SJSA1 (cell line): ENCODE results near the gene RYR3. TPM values are rescaled to one million over a fixed set of nuclear protein-coding genes. Genes with fewer than 3 reads are reported as not detected.

Source experiments
- DNase-seq, 2 experiments: peaks; one replicate each; pipeline ENCODE4 v3.0.0-alpha.2; 2015 to 2020; ENCODE audit warnings: low spot score in 2 of 2, low read depth in 1 of 2
- H3K27ac ChIP-seq: fragments of 250-450 bp; sonication (Bioruptor Pico); 2 replicates; pipeline ENCODE4 v1.5.1; 2020; ENCODE audit warnings: mild to moderate bottlenecking, moderate library complexity
- H3K27me3 ChIP-seq: fragments of 250-450 bp; sonication (Bioruptor Pico); replicated peaks from 2 replicates; pipeline ENCODE4 v1.5.1; 2020; ENCODE audit warnings: mild to moderate bottlenecking, moderate library complexity
- H3K36me3 ChIP-seq: fragments of 250-450 bp; sonication (Bioruptor Pico); 2 replicates; pipeline ENCODE4 v1.5.1; 2020; ENCODE audit warnings: mild to moderate bottlenecking
- H3K4me1 ChIP-seq: fragments of 250-450 bp; sonication (Bioruptor Pico); replicated peaks from 2 replicates; pipeline ENCODE4 v1.6.1; 2021; ENCODE audit warnings: mild to moderate bottlenecking
- H3K4me3 ChIP-seq: fragments of 250-450 bp; sonication (Bioruptor Pico); 2 replicates; pipeline ENCODE4 v1.5.1; 2020; ENCODE audit warnings: mild to moderate bottlenecking
- H3K9me3 ChIP-seq: fragments of 250-450 bp; sonication (Bioruptor Pico); replicated peaks from 2 replicates; pipeline ENCODE4 v1.5.1; 2020; ENCODE audit warnings: mild to moderate bottlenecking
- total RNA-seq: library from RNA; depleted of rRNA; stranded (reverse); fragments of >200 nt; shearing (Covaris generic); gene quantifications from 2 replicates; pipeline ENCODE4 v1.2.3, GENCODE V29; 2014

Gene RYR3
- total RNA-seq, 1 experiment from 2014 or later, result 10.3 TPM

GRCh38 chr15:33654860-33655259 lies 344.1 kb downstream of the RYR3 start:
- Histone ChIP-seq H3K27me3 (peaks cover 8% of the 10 kb centered on the region; the same call in 1 of the 2 replicates), H3K36me3 (no peaks in the 10 kb centered on the region), H3K4me3 (no peak overlapping the region), H3K4me1 (no peaks in the 10 kb centered on the region), H3K27ac (no peak overlapping the region), H3K9me3 (no peaks in the 10 kb centered on the region)
- no peak for DNase-seq

GRCh38 chr15:33655488-33655887 lies 344.7 kb downstream of the RYR3 start:
- Histone ChIP-seq H3K27ac (no peak overlapping the region), H3K9me3 (no peaks in the 10 kb centered on the region), H3K36me3 (no peaks in the 10 kb centered on the region), H3K4me1 (no peaks in the 10 kb centered on the region), H3K27me3 (peaks cover 8% of the 10 kb centered on the region; the same call in 1 of the 2 replicates), H3K4me3 (no peak overlapping the region)
- no peak for DNase-seq

GRCh38 chr15:33656168-33656567 lies 345.4 kb downstream of the RYR3 start:
- H3K27me3 ChIP-seq, result peaks cover 8% of the 10 kb centered on the region; the same call in 1 of the 2 replicates
- no peaks in the 10 kb centered on the region for H3K4me1 ChIP-seq
- no peak overlapping the region for H3K27ac ChIP-seq
- no peaks in the 10 kb centered on the region for H3K9me3 ChIP-seq
- no peaks in the 10 kb centered on the region for H3K36me3 ChIP-seq
- no peak overlapping the region for H3K4me3 ChIP-seq
- no peak for DNase-seq

GRCh38 chr15:33660151-33660550 lies 349.4 kb downstream of the RYR3 start:
- no peaks in the 10 kb centered on the region for H3K4me1 ChIP-seq
- no peak overlapping the region for H3K27ac ChIP-seq
- DNase-seq, result no peak
- no peaks in the 10 kb centered on the region for H3K27me3 ChIP-seq
- no peaks in the 10 kb centered on the region for H3K36me3 ChIP-seq
- no peaks in the 10 kb centered on the region for H3K9me3 ChIP-seq
- H3K4me3 ChIP-seq, result no peak overlapping the region

DNA sequence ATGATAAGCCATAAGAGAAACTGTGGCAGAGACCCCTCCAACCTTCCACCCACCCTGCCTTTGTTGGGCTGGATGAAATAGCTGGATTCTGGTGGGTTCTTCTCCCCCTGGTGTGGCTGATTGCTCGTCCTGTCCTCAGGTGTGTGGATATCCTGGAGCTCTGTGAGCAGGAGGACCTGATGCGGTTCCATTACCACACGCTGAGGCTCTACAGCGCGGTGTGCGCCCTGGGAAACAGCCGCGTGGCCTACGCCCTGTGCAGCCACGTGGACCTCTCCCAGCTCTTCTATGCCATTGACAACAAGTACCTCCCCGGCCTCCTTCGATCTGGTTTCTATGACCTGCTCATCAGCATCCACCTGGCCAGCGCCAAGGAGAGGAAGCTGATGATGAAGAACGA lies 351.2 kb downstream of the RYR3 start:
- DNase-seq, result no peak
- H3K27me3 ChIP-seq, result 0 out of 2 replicates have a peak, but pooled peaks cover 2% of the 10 kb centered on the region
- H3K4me1 ChIP-seq, result no peaks in the 10 kb centered on the region
- H3K9me3 ChIP-seq, result no peaks in the 10 kb centered on the region
- no peak overlapping the region for H3K4me3 ChIP-seq
- H3K36me3 ChIP-seq, result no peaks in the 10 kb centered on the region
- H3K27ac ChIP-seq, result no peak overlapping the region

- DNase-seq, result no peak
- H3K27ac ChIP-seq, result no peak overlapping the region
- 0 out of 2 replicates have a peak, but pooled peaks cover 2% of the 10 kb centered on the region for H3K27me3 ChIP-seq
- H3K4me3 ChIP-seq, result no peak overlapping the region
- no peaks in the 10 kb centered on the region for H3K36me3 ChIP-seq
- no peaks in the 10 kb centered on the region for H3K9me3 ChIP-seq
- no peaks in the 10 kb centered on the region for H3K4me1 ChIP-seq
These were observed 354.2 kb downstream of the RYR3 start for GRCh38 chr15:33664947-33665346.

DNA sequence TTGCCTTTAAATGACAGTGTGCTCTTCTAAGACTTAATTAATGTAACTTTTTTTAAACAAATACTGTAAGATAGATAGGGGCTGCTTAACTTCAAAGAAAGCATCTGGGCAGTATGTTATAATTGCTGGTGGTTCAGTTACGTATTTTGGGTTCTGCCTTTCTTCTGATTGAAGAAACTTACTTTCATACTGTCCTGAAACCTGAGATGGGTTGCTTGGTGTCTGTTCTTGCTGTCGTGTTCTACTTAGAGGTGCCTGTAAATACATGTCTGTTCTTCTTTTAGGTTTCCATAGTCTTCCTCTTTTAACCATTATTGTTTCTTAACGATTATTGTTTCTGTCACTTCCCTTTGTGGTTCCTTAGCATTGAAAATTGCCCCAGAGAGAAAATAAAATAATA lies 359.8 kb downstream of the RYR3 start:
- Histone ChIP-seq H3K4me3 (no peak overlapping the region), H3K4me1 (no peaks in the 10 kb centered on the region), H3K27ac (no peak overlapping the region), H3K27me3 (peaks cover 17% of the 10 kb centered on the region), H3K9me3 (no peaks in the 10 kb centered on the region), H3K36me3 (no peaks in the 10 kb centered on the region)
- no peak for DNase-seq

- Histone ChIP-seq H3K27ac (no peak overlapping the region), H3K36me3 (no peaks in the 10 kb centered on the region), H3K9me3 (no peaks in the 10 kb centered on the region), H3K4me1 (no peaks in the 10 kb centered on the region), H3K4me3 (no peak overlapping the region), H3K27me3 (peaks cover 15% of the 10 kb centered on the region)
- no peak for DNase-seq
These were observed 360.7 kb downstream of the RYR3 start for GRCh38 chr15:33671456-33671855.

GRCh38 chr15:33675246-33675645 lies 364.5 kb downstream of the RYR3 start:
- H3K36me3 ChIP-seq, result no peaks in the 10 kb centered on the region
- no peaks in the 10 kb centered on the region for H3K9me3 ChIP-seq
- H3K4me3 ChIP-seq, result no peak overlapping the region
- no peak overlapping the region for H3K27ac ChIP-seq
- no peaks in the 10 kb centered on the region for H3K4me1 ChIP-seq
- DNase-seq, result no peak
- H3K27me3 ChIP-seq, result peaks cover 15% of the 10 kb centered on the region

GRCh38 chr15:33677238-33677830 lies 366.6 kb downstream of the RYR3 start:
- H3K36me3 ChIP-seq, result no peaks in the 10 kb centered on the region
- no peak overlapping the region for H3K4me3 ChIP-seq
- H3K27ac ChIP-seq, result no peak overlapping the region
- H3K9me3 ChIP-seq, result no peaks in the 10 kb centered on the region
- no peaks in the 10 kb centered on the region for H3K4me1 ChIP-seq
- H3K27me3 ChIP-seq, result peaks cover 5% of the 10 kb centered on the region
- DNase-seq, result no peak

DNA sequence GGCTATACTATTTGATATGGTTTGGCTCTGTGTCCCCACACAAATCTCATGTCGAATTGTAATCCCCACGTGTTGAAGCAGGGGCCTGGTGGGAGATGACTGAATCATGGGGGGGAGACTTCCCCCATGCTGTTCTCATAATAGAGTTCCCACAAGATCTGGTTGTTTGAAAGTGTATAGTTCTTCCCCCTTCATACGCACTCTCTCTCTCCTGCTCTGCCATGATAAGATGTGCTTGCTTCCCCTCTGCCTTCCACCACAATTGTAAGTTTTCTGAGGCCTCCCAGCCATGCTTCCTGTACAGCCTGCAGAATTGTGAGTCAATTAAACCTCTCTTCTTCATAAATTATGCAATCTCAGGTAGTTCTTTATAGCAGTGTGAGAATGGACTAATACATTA lies 367.4 kb downstream of the RYR3 start:
- H3K27me3 ChIP-seq, result peaks cover 5% of the 10 kb centered on the region
- no peaks in the 10 kb centered on the region for H3K9me3 ChIP-seq
- DNase-seq, result no peak
- no peak overlapping the region for H3K27ac ChIP-seq
- no peaks in the 10 kb centered on the region for H3K4me1 ChIP-seq
- no peaks in the 10 kb centered on the region for H3K36me3 ChIP-seq
- no peak overlapping the region for H3K4me3 ChIP-seq

DNA sequence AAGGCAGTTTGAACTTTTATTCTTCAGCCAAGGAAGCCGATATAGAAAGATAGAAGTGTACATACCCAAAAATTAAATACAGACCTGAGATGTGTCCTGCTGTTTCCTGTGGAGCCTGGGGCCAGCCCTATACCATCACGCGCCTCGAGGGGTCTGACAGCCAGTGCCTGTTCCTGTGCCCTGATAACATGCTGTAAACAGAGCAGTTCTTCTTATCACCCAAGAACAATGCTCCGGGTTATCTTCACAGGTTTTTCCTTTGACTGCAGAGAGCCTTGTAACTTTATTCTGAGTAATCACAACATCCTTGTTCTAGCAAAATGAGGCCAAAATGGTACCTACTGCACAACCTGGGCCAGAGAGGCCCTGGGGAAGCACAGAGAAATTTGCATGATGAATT lies 367.8 kb downstream of the RYR3 start:
- Histone ChIP-seq H3K36me3 (no peaks in the 10 kb centered on the region), H3K27ac (no peak overlapping the region), H3K9me3 (no peaks in the 10 kb centered on the region), H3K27me3 (peaks cover 5% of the 10 kb centered on the region), H3K4me1 (no peaks in the 10 kb centered on the region), H3K4me3 (no peak overlapping the region)
- DNase-seq, result no peak

DNA sequence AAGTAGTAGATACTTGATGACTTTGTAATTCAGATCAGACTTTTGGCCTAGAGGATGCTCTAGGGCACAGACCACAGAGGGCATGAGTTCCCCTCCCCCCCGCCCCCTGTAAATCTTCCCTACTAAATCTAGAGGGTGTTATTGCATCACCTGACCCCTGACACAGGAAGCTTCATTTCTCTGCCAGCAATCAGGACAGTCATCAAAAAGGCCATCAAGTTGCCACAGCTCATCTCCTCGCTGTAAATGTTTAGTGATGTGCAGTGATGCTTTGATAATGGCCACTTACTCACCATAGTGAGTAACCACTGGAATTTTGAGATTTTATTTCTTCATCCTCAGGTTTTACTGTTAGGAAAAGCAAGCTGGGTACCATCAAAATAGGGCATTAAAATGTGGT lies 368.3 kb downstream of the RYR3 start:
- Histone ChIP-seq H3K27ac (no peak overlapping the region), H3K36me3 (no peaks in the 10 kb centered on the region), H3K4me3 (no peak overlapping the region), H3K27me3 (peaks cover 3% of the 10 kb centered on the region), H3K9me3 (no peaks in the 10 kb centered on the region), H3K4me1 (no peaks in the 10 kb centered on the region)
- no peak for DNase-seq

- no peak overlapping the region for H3K4me3 ChIP-seq
- no peaks in the 10 kb centered on the region for H3K36me3 ChIP-seq
- H3K27ac ChIP-seq, result no peak overlapping the region
- H3K4me1 ChIP-seq, result no peaks in the 10 kb centered on the region
- DNase-seq, result no peak
- H3K27me3 ChIP-seq, result no peaks in the 10 kb centered on the region; the same call in none of the 2 replicates
- no peaks in the 10 kb centered on the region for H3K9me3 ChIP-seq
These were observed 369.6 kb downstream of the RYR3 start for GRCh38 chr15:33680336-33680735.
